GM18868 (cell line): Measurements from ENCODE around the gene ERVH48-1.
"Not testable (repeated sequence)": the region's sequence is repeated elsewhere in the genome, so short reads cannot be mapped to it uniquely, and the experiment has no call there.

Source experiments
- ATAC-seq: cut with Tn5 transposase; IDR thresholded peaks from one replicate; pipeline ENCODE4 v1.9.1; 2021; ENCODE audit warnings: mild to moderate bottlenecking, moderate library complexity; ENCODE audit not compliant: unreplicated experiment

Gene ERVH48-1

GRCh38 chr21:42925114-42925926 lies at the start of gene ERVH48-1:
Gene ERVH48-1, minus strand, starts transcription at chr21:42925630. Its CDS starts 6,624 bp downstream, at chr21:42919006.
- ATAC-seq = no peak

- peak; percentile 80 for ATAC-seq
Observed at GRCh38 chr21:42973991-42974831, 48.8 kb upstream of the ERVH48-1 start, which contains the start of gene PKNOX1. Gene PKNOX1, plus strand, starts transcription at chr21:42974562. Its CDS starts 29,820 bp downstream, at chr21:43004382.

- no peak for ATAC-seq
Observed at GRCh38 chr21:42973309-42973990, 48.0 kb upstream of the ERVH48-1 start.

GRCh38 chr21:42971897-42972275 lies 46.5 kb upstream of the ERVH48-1 start:
- ATAC-seq = no peak

GRCh38 chr21:42970946-42971653 lies 45.7 kb upstream of the ERVH48-1 start:
- ATAC-seq = no peak

GRCh38 chr21:42969193-42969600 lies 43.8 kb upstream of the ERVH48-1 start:
- no peak for ATAC-seq

GRCh38 chr21:42967616-42968015 lies 42.2 kb upstream of the ERVH48-1 start:
- not testable (repeated sequence) for ATAC-seq

GRCh38 chr21:42965211-42965560 lies 39.8 kb upstream of the ERVH48-1 start:
- ATAC-seq = no peak

GRCh38 chr21:42964546-42965210 lies 39.2 kb upstream of the ERVH48-1 start:
- ATAC-seq = no peak

GRCh38 chr21:42964086-42964485 lies 38.7 kb upstream of the ERVH48-1 start:
- ATAC-seq = no peak

GRCh38 chr21:42962380-42963007 lies 37.1 kb upstream of the ERVH48-1 start:
- ATAC-seq = no peak

GRCh38 chr21:42959728-42960127 lies 34.3 kb upstream of the ERVH48-1 start:
- ATAC-seq = no peak

GRCh38 chr21:42958122-42958521 lies 32.7 kb upstream of the ERVH48-1 start:
- ATAC-seq = not testable (repeated sequence)

- ATAC-seq = peak; percentile 95
Observed at GRCh38 chr21:42956824-42957630, 31.6 kb upstream of the ERVH48-1 start.

- ATAC-seq = not testable (repeated sequence)
Observed at GRCh38 chr21:42951193-42951592, 25.8 kb upstream of the ERVH48-1 start.

GRCh38 chr21:42949094-42949755 lies 23.8 kb upstream of the ERVH48-1 start:
- ATAC-seq = not testable (repeated sequence)

GRCh38 chr21:42942244-42942643 lies 16.8 kb upstream of the ERVH48-1 start:
- no peak for ATAC-seq

- ATAC-seq = no peak
Observed at GRCh38 chr21:42941696-42942085, 16.3 kb upstream of the ERVH48-1 start.
